ENCODE results near the gene HPS3. TPM values are rescaled to one million over a fixed set of nuclear protein-coding genes. Genes with fewer than 3 reads are reported as not detected.

The HPS3 gene
- total and polyA plus RNA-seq, 2 experiments from 2014 or later = 14.5 to 18.4 TPM

DNA sequence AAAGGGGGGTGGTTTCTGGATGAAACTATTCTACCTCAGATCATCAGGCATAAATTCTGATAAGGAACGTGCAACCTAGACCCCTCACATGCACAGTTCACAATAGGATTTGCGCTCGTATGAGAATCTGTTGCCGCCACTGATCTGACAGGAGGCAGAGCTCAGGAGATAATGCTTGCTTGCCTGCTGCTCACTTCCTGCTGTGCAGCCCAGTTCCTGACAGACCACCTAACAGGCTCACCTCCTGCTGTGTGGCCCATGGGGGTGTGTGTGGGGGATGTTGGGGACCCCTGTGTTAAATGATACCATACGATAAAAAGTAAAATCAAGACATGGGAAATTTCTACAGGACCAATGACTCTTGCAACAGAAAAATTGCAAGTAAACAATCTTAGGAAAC, 68.2 kb downstream of the HPS3 start:
- Histone ChIP-seq H4K20me1 (ENCODE audit: insufficient read depth) (no peaks in the 10 kb centered on the region), H3K27ac (no peak overlapping the region), H3K27me3 (replicated peaks; ENCODE audit: insufficient read depth) (no peaks in the 10 kb centered on the region), H3F3A (ENCODE audit: insufficient read depth) (no peaks in the 10 kb centered on the region), H3K4me3 (no peak overlapping the region), H3K4me2 (ENCODE audit: unreplicated experiment) (no peak overlapping the region), H2AFZ (no peak overlapping the region), H3K79me2 (ENCODE audit: insufficient read depth) (no peaks in the 10 kb centered on the region), H3K9me3 (ENCODE audit: low read depth) (no peaks in the 10 kb centered on the region), H3K9me2 (ENCODE audit: insufficient read depth) (no peaks in the 10 kb centered on the region), H3K4me1 (ENCODE audit: insufficient read depth) (peaks cover 6% of the 10 kb centered on the region; the same call in 1 of the 2 replicates), H3K36me3 (ENCODE audit: low read depth) (no peaks in the 10 kb centered on the region), H3K9ac (no peak overlapping the region)
- no peak for DNase-seq
- 81 to 82% methylated on average over 5 of the region's 5 CpGs for WGBS, 2 experiments (ENCODE audit: low coverage in 1 of 2, low lambda C conversion rate in 2 of 2, missing lambda C conversion rate in 2 of 2)
- TF ChIP-seq EZH2 (IDR thresholded peaks at IDR 0.05; ENCODE audit: insufficient read depth, poor library complexity, severe bottlenecking) (no peak), EZH2phosphoT487 (IDR thresholded peaks at IDR 0.05; ENCODE audit: insufficient read depth, low read depth) (no peak)
- in situ Hi-C loops (cut with MboI) = no loop called here

DNA sequence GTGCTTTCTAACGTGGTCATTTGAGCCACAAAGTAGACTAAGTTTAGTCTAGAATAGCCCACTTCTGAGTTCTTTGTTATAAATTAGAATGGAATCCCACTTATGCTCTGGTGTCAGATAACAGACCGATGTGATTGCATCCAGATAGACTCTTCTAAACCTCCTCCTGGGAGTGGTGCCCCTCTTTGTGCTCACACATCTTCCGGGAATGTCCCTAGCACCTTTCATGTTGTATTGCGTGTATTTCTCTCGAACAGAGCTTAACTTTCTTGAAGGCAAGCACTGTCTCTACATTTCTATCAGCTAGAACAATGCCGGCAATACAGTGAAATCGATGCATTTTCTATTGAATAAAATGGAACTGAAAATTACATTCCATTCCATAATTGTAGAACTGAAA, 69.2 kb downstream of the HPS3 start:
- in situ Hi-C loops (cut with MboI) = no loop called here
- no peaks in the 10 kb centered on the region for H4K20me1 ChIP-seq (ENCODE audit: insufficient read depth)
- no peak overlapping the region for H3K4me2 ChIP-seq (ENCODE audit: unreplicated experiment)
- no peaks in the 10 kb centered on the region for H3K36me3 ChIP-seq (ENCODE audit: low read depth)
- no peak overlapping the region for H3K9ac ChIP-seq
- H3K27me3 ChIP-seq (replicated peaks; ENCODE audit: insufficient read depth) = no peaks in the 10 kb centered on the region
- H3F3A ChIP-seq (ENCODE audit: insufficient read depth) = no peaks in the 10 kb centered on the region
- H3K79me2 ChIP-seq (ENCODE audit: insufficient read depth) = no peaks in the 10 kb centered on the region
- peak; percentile 5 for DNase-seq
- peak overlapping the region; percentile 28; the same call in 1 of the 2 replicates for H2AFZ ChIP-seq
- TF ChIP-seq EZH2phosphoT487 (IDR thresholded peaks at IDR 0.05; ENCODE audit: insufficient read depth, low read depth) = no peak
- no peak for TF ChIP-seq EZH2 (IDR thresholded peaks at IDR 0.05; ENCODE audit: insufficient read depth, poor library complexity, severe bottlenecking)
- no peak overlapping the region for H3K27ac ChIP-seq
- 51 to 58% methylated on average over 7 of the region's 7 CpGs for WGBS, 2 experiments (ENCODE audit: low coverage in 1 of 2, low lambda C conversion rate in 2 of 2, missing lambda C conversion rate in 2 of 2)
- H3K9me3 ChIP-seq (ENCODE audit: low read depth) = no peaks in the 10 kb centered on the region
- H3K4me3 ChIP-seq = no peak overlapping the region
- H3K4me1 ChIP-seq (ENCODE audit: insufficient read depth) = peaks cover 6% of the 10 kb centered on the region; the same call in 1 of the 2 replicates
- H3K9me2 ChIP-seq (ENCODE audit: insufficient read depth) = no peaks in the 10 kb centered on the region

DNA sequence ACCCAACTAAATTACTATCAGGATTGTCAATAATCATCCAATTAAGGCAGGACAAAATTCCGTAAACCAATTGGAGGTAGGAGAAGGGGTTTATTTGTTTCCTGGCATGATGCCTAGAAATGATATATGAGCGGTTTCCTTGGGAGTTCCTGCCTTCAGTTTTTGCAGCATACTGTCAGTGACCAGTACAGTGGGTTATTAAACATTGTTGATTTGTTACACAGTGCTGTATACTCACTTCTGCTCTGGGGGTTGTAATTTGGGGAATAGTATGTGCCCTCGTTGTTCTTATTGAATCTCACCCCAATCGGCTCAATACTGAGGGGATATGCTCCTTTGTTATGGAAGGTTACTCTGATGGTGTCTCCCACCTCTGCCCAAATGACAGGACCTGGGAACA, 70.0 kb downstream of the HPS3 start:
- no peaks in the 10 kb centered on the region for H4K20me1 ChIP-seq (ENCODE audit: insufficient read depth)
- peaks cover 6% of the 10 kb centered on the region; the same call in 1 of the 2 replicates for H3K4me1 ChIP-seq (ENCODE audit: insufficient read depth)
- no peak for DNase-seq
- H3K79me2 ChIP-seq (ENCODE audit: insufficient read depth) = no peaks in the 10 kb centered on the region
- H3K27ac ChIP-seq = no peak overlapping the region
- H3F3A ChIP-seq (ENCODE audit: insufficient read depth) = no peaks in the 10 kb centered on the region
- WGBS, 2 experiments (ENCODE audit: low coverage in 1 of 2, low lambda C conversion rate in 2 of 2, missing lambda C conversion rate in 2 of 2) = 84% methylated on average over 4 of the region's 4 CpGs
- no peaks in the 10 kb centered on the region for H3K9me2 ChIP-seq (ENCODE audit: insufficient read depth)
- no peak overlapping the region for H2AFZ ChIP-seq
- TF ChIP-seq EZH2phosphoT487 (IDR thresholded peaks at IDR 0.05; ENCODE audit: insufficient read depth, low read depth) (no peak), EZH2 (IDR thresholded peaks at IDR 0.05; ENCODE audit: insufficient read depth, poor library complexity, severe bottlenecking) (no peak)
- no peak overlapping the region for H3K4me3 ChIP-seq
- in situ Hi-C loops (cut with MboI) = no loop called here
- H3K9ac ChIP-seq = no peak overlapping the region
- no peaks in the 10 kb centered on the region for H3K27me3 ChIP-seq (replicated peaks; ENCODE audit: insufficient read depth)
- H3K36me3 ChIP-seq (ENCODE audit: low read depth) = no peaks in the 10 kb centered on the region
- H3K9me3 ChIP-seq (ENCODE audit: low read depth) = no peaks in the 10 kb centered on the region
- no peak overlapping the region for H3K4me2 ChIP-seq (ENCODE audit: unreplicated experiment)

DNA sequence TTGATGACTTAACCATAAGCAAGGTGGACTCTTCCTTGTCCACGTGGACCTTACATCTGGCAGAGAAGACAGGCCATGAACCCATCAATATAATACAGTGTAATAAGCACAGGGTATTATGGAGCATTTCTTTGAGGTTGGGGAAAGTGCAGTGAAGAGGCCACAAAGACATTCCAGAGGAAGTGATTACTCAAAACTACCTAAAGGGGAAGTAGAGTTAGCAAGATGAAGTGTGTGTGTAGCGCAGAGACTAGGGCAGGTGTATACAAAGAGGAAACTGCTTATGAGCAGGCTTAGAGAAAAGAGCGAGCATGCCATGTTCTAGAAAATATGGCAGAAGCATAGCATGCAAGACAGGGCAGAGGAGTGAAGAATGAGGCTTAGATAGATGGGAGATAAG, 74.3 kb downstream of the HPS3 start:
- Histone ChIP-seq H3K27ac (no peak overlapping the region), H3K9ac (no peak overlapping the region), H3K79me2 (ENCODE audit: insufficient read depth) (no peaks in the 10 kb centered on the region), H2AFZ (no peak overlapping the region), H3K36me3 (ENCODE audit: low read depth) (no peaks in the 10 kb centered on the region), H3K27me3 (replicated peaks; ENCODE audit: insufficient read depth) (no peaks in the 10 kb centered on the region), H3K9me2 (ENCODE audit: insufficient read depth) (no peaks in the 10 kb centered on the region), H3F3A (ENCODE audit: insufficient read depth) (no peaks in the 10 kb centered on the region), H3K4me2 (ENCODE audit: unreplicated experiment) (no peak overlapping the region), H3K4me3 (no peak overlapping the region), H4K20me1 (ENCODE audit: insufficient read depth) (no peaks in the 10 kb centered on the region), H3K4me1 (ENCODE audit: insufficient read depth) (0 out of 2 replicates have a peak, but pooled peaks cover under 1% of the 10 kb centered on the region), H3K9me3 (ENCODE audit: low read depth) (no peaks in the 10 kb centered on the region)
- DNase-seq = no peak
- 82 to 85% methylated on average over 3 of the region's 3 CpGs for WGBS, 2 experiments (ENCODE audit: low coverage in 1 of 2, low lambda C conversion rate in 2 of 2, missing lambda C conversion rate in 2 of 2)
- TF ChIP-seq EZH2 (IDR thresholded peaks at IDR 0.05; ENCODE audit: insufficient read depth, poor library complexity, severe bottlenecking) = no peak
- TF ChIP-seq EZH2phosphoT487 (IDR thresholded peaks at IDR 0.05; ENCODE audit: insufficient read depth, low read depth) = no peak
- in situ Hi-C loops (cut with MboI) = no loop called here
